Smooth muscle cell (in vitro differentiated cells): ENCODE results near the gene TBK1. TPM values are rescaled to one million over a fixed set of nuclear protein-coding genes. Genes with fewer than 3 reads are reported as not detected.

Source experiments
- DNase-seq: peaks from one replicate; lab custom pipeline; 2025; ENCODE audit not compliant: unreplicated experiment; lab: John Stamatoyannopoulos, UW
- H2AFZ ChIP-seq: fragments of 200-600 bp; sonication (generic); 2 replicates; pipeline ENCODE4 v1.6.0; 2016; ENCODE audit warnings: antibody characterized with exemption, low read depth, mild to moderate bottlenecking
- H3F3A ChIP-seq: fragments of 200-600 bp; sonication (generic); 2 replicates; pipeline ENCODE4 v1.6.0; 2017; ENCODE audit warnings: antibody characterized with exemption, low read depth
- H3K27ac ChIP-seq: fragments of 200-600 bp; sonication (generic); 2 replicates; pipeline ENCODE4 v1.5.1; 2016; ENCODE audit warnings: low read depth, mild to moderate bottlenecking
- H3K27me3 ChIP-seq: fragments of 200-600 bp; sonication (generic); 2 replicates; pipeline ENCODE4 v1.6.1; 2016; ENCODE audit warnings: low read depth, mild to moderate bottlenecking
- H3K36me3 ChIP-seq: fragments of 200-600 bp; sonication (generic); 2 replicates; pipeline ENCODE4 v1.5.1; 2016; ENCODE audit warnings: low read depth
- H3K4me1 ChIP-seq: fragments of 200-600 bp; sonication (generic); 2 replicates; pipeline ENCODE4 v1.5.1; 2016; ENCODE audit warnings: low read depth
- H3K4me2 ChIP-seq: fragments of 200-600 bp; sonication (generic); 2 replicates; pipeline ENCODE4 v1.6.0; 2016; ENCODE audit warnings: mild to moderate bottlenecking
- H3K4me3 ChIP-seq: fragments of 200-600 bp; sonication (generic); 2 replicates; pipeline ENCODE4 v1.5.1; 2016; ENCODE audit warnings: mild to moderate bottlenecking
- H3K79me2 ChIP-seq: fragments of 200-600 bp; sonication (generic); 2 replicates; pipeline ENCODE4 v1.6.0; 2016; ENCODE audit warnings: low read depth, mild to moderate bottlenecking
- H3K9ac ChIP-seq: fragments of 200-600 bp; sonication (generic); 2 replicates; pipeline ENCODE4 v1.6.0; 2016; ENCODE audit warnings: low read depth
- H3K9me3 ChIP-seq: fragments of 200-600 bp; sonication (generic); replicated peaks from 2 replicates; pipeline ENCODE4 v1.5.1; 2016; ENCODE audit warnings: low read depth
- H4K20me1 ChIP-seq: fragments of 200-600 bp; sonication (generic); 2 replicates; pipeline ENCODE4 v1.6.0; 2016; ENCODE audit warnings: low read depth
- WGBS: methylation state at CpG from one replicate; pipeline ENCODE4 v1.1.7; 2016; ENCODE audit warnings: low lambda C conversion rate; 5-methylcytosine and 5-hydroxymethylcytosine counted together
- polyA plus RNA-seq: library from polyadenylated mRNA; unstranded; fragments of >200 nt; fragmentation: Nextera tagmentation; extraction: Ambion mirVana; gene quantifications from 2 replicates; pipeline ENCODE4 v1.2.1, GENCODE V29; 2016
- total RNA-seq: library from RNA; depleted of rRNA; stranded (reverse); fragments of >200 nt; gene quantifications from 2 replicates; pipeline ENCODE4 v1.2.3, GENCODE V29; 2014
- TF ChIP-seq, protein P1 (sequence below): fragments of 200-600 bp; sonication (generic); IDR thresholded peaks from 2 replicates; pipeline ENCODE4 v1.5.1; 2017; ENCODE audit warnings: borderline replicate concordance, mild to moderate bottlenecking, antibody characterized with exemption; ENCODE audit not compliant: insufficient read depth, poor library complexity, severe bottlenecking

The TBK1 gene
- total and polyA plus RNA-seq, 2 experiments from 2014 or later = 16.8 to 28.9 TPM

- Histone ChIP-seq H4K20me1 (peaks cover 50% of the 10 kb centered on the region), H3K27me3 (no peaks in the 10 kb centered on the region), H3K9me3 (no peaks in the 10 kb centered on the region), H3K27ac (no peak overlapping the region), H3F3A (peaks cover 11% of the 10 kb centered on the region), H3K79me2 (peaks cover 75% of the 10 kb centered on the region), H3K36me3 (peaks cover 9% of the 10 kb centered on the region), H3K4me1 (peaks cover 25% of the 10 kb centered on the region), H3K9ac (no peak overlapping the region), H3K4me2 (no peak overlapping the region), H3K4me3 (no peak overlapping the region), H2AFZ (no peak overlapping the region)
- DNase-seq = no peak
- TF ChIP-seq, protein P1, sequence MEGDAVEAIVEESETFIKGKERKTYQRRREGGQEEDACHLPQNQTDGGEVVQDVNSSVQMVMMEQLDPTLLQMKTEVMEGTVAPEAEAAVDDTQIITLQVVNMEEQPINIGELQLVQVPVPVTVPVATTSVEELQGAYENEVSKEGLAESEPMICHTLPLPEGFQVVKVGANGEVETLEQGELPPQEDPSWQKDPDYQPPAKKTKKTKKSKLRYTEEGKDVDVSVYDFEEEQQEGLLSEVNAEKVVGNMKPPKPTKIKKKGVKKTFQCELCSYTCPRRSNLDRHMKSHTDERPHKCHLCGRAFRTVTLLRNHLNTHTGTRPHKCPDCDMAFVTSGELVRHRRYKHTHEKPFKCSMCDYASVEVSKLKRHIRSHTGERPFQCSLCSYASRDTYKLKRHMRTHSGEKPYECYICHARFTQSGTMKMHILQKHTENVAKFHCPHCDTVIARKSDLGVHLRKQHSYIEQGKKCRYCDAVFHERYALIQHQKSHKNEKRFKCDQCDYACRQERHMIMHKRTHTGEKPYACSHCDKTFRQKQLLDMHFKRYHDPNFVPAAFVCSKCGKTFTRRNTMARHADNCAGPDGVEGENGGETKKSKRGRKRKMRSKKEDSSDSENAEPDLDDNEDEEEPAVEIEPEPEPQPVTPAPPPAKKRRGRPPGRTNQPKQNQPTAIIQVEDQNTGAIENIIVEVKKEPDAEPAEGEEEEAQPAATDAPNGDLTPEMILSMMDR = no peak
- 97% methylated on average over 1 of the region's 1 CpG for WGBS
Measured at GRCh38 chr12:64455506-64455905, 3.6 kb downstream of the TBK1 start.

DNA sequence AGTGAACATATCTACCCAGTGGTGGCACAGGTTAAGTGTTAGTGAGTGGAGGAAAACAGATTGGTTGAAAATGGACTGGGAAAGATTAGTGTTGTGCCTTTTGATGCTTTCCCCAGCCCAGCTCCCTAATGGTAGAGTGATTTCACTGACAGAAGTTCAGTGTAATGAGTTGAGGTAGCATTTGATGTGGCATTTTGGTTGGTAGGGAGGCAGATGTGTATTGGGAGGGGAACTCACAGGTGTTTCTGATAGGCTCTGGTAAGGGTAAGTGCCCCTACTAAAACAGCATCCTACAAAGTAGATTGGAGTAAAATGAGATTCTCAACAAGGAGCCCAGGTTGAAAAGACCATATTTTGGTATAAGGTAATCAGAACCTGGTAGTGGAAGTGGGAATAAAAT, 4.2 kb downstream of the TBK1 start:
- TF ChIP-seq, protein P1 = no peak
- H3K4me3 ChIP-seq = no peak overlapping the region
- no peaks in the 10 kb centered on the region for H3K9me3 ChIP-seq
- no peak for DNase-seq
- H4K20me1 ChIP-seq = peaks cover 50% of the 10 kb centered on the region
- peaks cover 76% of the 10 kb centered on the region for H3K79me2 ChIP-seq
- H3K27me3 ChIP-seq = no peaks in the 10 kb centered on the region
- peaks cover 10% of the 10 kb centered on the region for H3F3A ChIP-seq
- H2AFZ ChIP-seq = no peak overlapping the region
- H3K36me3 ChIP-seq = peaks cover 9% of the 10 kb centered on the region
- H3K4me1 ChIP-seq = peaks cover 22% of the 10 kb centered on the region
- H3K9ac ChIP-seq = no peak overlapping the region
- no peak overlapping the region for H3K27ac ChIP-seq
- no peak overlapping the region for H3K4me2 ChIP-seq

- no peak overlapping the region for H2AFZ ChIP-seq
- peaks cover 5% of the 10 kb centered on the region for H3F3A ChIP-seq
- H3K36me3 ChIP-seq = peaks cover 9% of the 10 kb centered on the region
- H3K4me2 ChIP-seq = no peak overlapping the region
- peaks cover 76% of the 10 kb centered on the region for H3K79me2 ChIP-seq
- no peak for DNase-seq
- no peaks in the 10 kb centered on the region for H3K27me3 ChIP-seq
- TF ChIP-seq, protein P1 = no peak
- H3K9ac ChIP-seq = no peak overlapping the region
- peaks cover 50% of the 10 kb centered on the region for H4K20me1 ChIP-seq
- no peaks in the 10 kb centered on the region for H3K9me3 ChIP-seq
- no peak overlapping the region for H3K4me3 ChIP-seq
- H3K27ac ChIP-seq = peak overlapping the region; percentile 54
- 53% methylated on average over 6 of the region's 6 CpGs for WGBS
- H3K4me1 ChIP-seq = peaks cover 27% of the 10 kb centered on the region
Measured at GRCh38 chr12:64457032-64457431, 5.1 kb downstream of the TBK1 start.

DNA sequence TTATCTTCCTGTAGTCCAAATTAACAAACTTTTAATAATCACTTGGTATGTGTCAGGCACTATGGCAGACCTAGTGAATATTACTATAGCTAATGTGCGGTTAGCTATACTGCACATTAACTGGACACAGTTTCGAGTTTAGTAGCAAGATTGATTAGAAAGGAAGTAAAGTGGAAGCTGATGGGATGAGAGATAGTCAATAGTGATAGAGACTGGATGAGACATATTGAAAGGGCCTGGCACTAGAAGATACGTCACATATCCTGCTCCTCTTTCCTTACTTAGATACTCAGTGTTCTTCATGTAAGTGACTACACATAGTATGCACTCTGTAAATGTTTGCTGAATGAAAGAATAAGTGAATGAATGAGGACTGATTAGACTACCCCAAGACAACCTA, 5.5 kb downstream of the TBK1 start:
- Histone ChIP-seq H3K27me3 (no peaks in the 10 kb centered on the region), H4K20me1 (peaks cover 50% of the 10 kb centered on the region), H3K79me2 (peaks cover 76% of the 10 kb centered on the region), H2AFZ (no peak overlapping the region), H3K36me3 (peaks cover 9% of the 10 kb centered on the region), H3K4me3 (no peak overlapping the region), H3F3A (peaks cover under 1% of the 10 kb centered on the region), H3K27ac (peak overlapping the region; percentile 54), H3K4me2 (no peak overlapping the region), H3K9me3 (no peaks in the 10 kb centered on the region), H3K4me1 (peaks cover 28% of the 10 kb centered on the region), H3K9ac (no peak overlapping the region)
- no peak for DNase-seq
- TF ChIP-seq, protein P1 = no peak
- WGBS = 93% methylated on average over 3 of the region's 3 CpGs
